Astrocyte of the cerebellum (primary cell): ENCODE data around the gene RASAL2.
"Not testable (repeated sequence)": the region's sequence is repeated elsewhere in the genome, so short reads cannot be mapped to it uniquely, and the experiment has no call there.

Source experiments
- DNase-seq: peaks from one replicate; pipeline ENCODE4 v3.0.0-alpha.2; 2011; ENCODE audit warnings: low read depth
- H3K4me3 ChIP-seq: 2 replicates; pipeline ENCODE4 v1.5.1; 2011; ENCODE audit warnings: mild to moderate bottlenecking, low read depth, low read length, moderate library complexity
- CTCF ChIP-seq: IDR thresholded peaks from 2 replicates; pipeline ENCODE4 v1.5.1; 2012; ENCODE audit warnings: low read length, low read depth, moderate library complexity, mild to moderate bottlenecking; ENCODE audit errors: missing control alignments
- in situ Hi-C: cut with HindIII; loops from 2 replicates; pipeline ENCODE4 v1.10.0; 2017; ENCODE audit warnings: low sequenced_read_pairs

The RASAL2 gene

GRCh38 chr1:178388418-178389145, 294.7 kb downstream of the RASAL2 start:
- no peak overlapping the region for H3K4me3 ChIP-seq
- no peak for DNase-seq
- TF ChIP-seq CTCF, result no peak
- in situ Hi-C loops, result no loop called here

- TF ChIP-seq CTCF, result no peak
- in situ Hi-C loops, result no loop called here
- no peak overlapping the region for H3K4me3 ChIP-seq
- no peak for DNase-seq
These were observed 295.5 kb downstream of the RASAL2 start for GRCh38 chr1:178389441-178389840.

GRCh38 chr1:178390280-178390679, 296.4 kb downstream of the RASAL2 start:
- H3K4me3 ChIP-seq, in situ Hi-C loops, DNase-seq: not testable (repeated sequence)

- TF ChIP-seq CTCF, result no peak
- no peak overlapping the region for H3K4me3 ChIP-seq
- DNase-seq, result no peak
- in situ Hi-C loops, result no loop called here
These were observed 299.5 kb downstream of the RASAL2 start for GRCh38 chr1:178393370-178393769.

- no peak overlapping the region for H3K4me3 ChIP-seq
- DNase-seq, result no peak
- no peak for TF ChIP-seq CTCF
- in situ Hi-C loops, result no loop called here
These were observed 302.9 kb downstream of the RASAL2 start for GRCh38 chr1:178396789-178397188.

- H3K4me3 ChIP-seq, result no peak overlapping the region
- TF ChIP-seq CTCF, result no peak
- no peak for DNase-seq
- in situ Hi-C loops, result no loop called here
These were observed 303.8 kb downstream of the RASAL2 start for GRCh38 chr1:178397678-178398077.

- in situ Hi-C loops, result no loop called here
These were observed 305.3 kb downstream of the RASAL2 start for GRCh38 chr1:178399177-178399728.

More at GRCh38 chr1:178399177-178399728, 305.3 kb downstream of the RASAL2 start:
- H3K4me3 ChIP-seq, result no peak overlapping the region
- no peak for DNase-seq
- no peak for TF ChIP-seq CTCF
